Measurements from ENCODE around the gene SERPINE2.

DNA sequence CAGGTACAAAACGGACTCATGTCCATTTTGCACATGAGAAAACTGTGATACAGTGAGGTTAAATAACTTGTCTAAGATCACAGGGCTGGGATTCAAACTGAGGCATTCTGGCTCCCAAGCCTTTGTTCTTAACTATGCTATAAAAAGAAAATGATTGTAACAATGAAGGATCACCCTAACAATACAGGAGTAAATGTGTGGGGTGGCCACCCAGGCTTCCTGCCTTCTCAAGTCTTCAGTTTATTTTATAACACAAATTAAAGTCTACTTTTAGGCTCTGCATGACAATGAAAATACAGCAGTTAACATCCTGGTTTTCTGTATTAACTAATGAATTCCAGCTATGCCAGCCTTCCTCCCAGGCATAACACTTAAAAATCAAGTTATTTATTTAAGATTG, 101.6 kb downstream of the SERPINE2 start:
- no peak for TF ChIP-seq EZH2 (IDR thresholded peaks at IDR 0.05; ENCODE audit: borderline replicate concordance, low read length)
- TF ChIP-seq, protein P1, sequence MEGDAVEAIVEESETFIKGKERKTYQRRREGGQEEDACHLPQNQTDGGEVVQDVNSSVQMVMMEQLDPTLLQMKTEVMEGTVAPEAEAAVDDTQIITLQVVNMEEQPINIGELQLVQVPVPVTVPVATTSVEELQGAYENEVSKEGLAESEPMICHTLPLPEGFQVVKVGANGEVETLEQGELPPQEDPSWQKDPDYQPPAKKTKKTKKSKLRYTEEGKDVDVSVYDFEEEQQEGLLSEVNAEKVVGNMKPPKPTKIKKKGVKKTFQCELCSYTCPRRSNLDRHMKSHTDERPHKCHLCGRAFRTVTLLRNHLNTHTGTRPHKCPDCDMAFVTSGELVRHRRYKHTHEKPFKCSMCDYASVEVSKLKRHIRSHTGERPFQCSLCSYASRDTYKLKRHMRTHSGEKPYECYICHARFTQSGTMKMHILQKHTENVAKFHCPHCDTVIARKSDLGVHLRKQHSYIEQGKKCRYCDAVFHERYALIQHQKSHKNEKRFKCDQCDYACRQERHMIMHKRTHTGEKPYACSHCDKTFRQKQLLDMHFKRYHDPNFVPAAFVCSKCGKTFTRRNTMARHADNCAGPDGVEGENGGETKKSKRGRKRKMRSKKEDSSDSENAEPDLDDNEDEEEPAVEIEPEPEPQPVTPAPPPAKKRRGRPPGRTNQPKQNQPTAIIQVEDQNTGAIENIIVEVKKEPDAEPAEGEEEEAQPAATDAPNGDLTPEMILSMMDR (IDR thresholded peaks at IDR 0.05; ENCODE audit: low read length): no peak

All from OCI-LY1 (cell line).